GM18517 (cell line): Measurements from ENCODE around the gene LRRC4B.

Source experiments
- ATAC-seq: cut with Tn5 transposase; IDR thresholded peaks from one replicate; pipeline ENCODE4 v1.9.1; 2021; ENCODE audit warnings: mild to moderate bottlenecking, moderate library complexity; ENCODE audit not compliant: unreplicated experiment

LRRC4B gene

GRCh38 chr19:50509366-50509765, 58.9 kb downstream of the LRRC4B start:
- ATAC-seq, result no peak

GRCh38 chr19:50508843-50509190, 59.4 kb downstream of the LRRC4B start:
- ATAC-seq, result no peak

- no peak for ATAC-seq
Measured at GRCh38 chr19:50507376-50507775, 60.9 kb downstream of the LRRC4B start.

- ATAC-seq, result no peak
Measured at GRCh38 chr19:50506700-50507099, 61.5 kb downstream of the LRRC4B start.

- no peak for ATAC-seq
Measured at GRCh38 chr19:50505856-50506611, 62.2 kb downstream of the LRRC4B start.

GRCh38 chr19:50501568-50502475, 66.4 kb downstream of the LRRC4B start:
- no peak for ATAC-seq

GRCh38 chr19:50501186-50501567, 67.1 kb downstream of the LRRC4B start:
- no peak for ATAC-seq

- ATAC-seq, result no peak
Measured at GRCh38 chr19:50500753-50501151, 67.5 kb downstream of the LRRC4B start.

- no peak for ATAC-seq
Measured at GRCh38 chr19:50500060-50500752, 68.0 kb downstream of the LRRC4B start.

- no peak for ATAC-seq
Measured at GRCh38 chr19:50498219-50499056, 69.8 kb downstream of the LRRC4B start.

GRCh38 chr19:50497022-50497405, 71.2 kb downstream of the LRRC4B start:
- no peak for ATAC-seq

GRCh38 chr19:50496189-50497021, 71.8 kb downstream of the LRRC4B start:
- no peak for ATAC-seq

- ATAC-seq, result no peak
Measured at GRCh38 chr19:50495020-50495531, 73.2 kb downstream of the LRRC4B start.

- no peak for ATAC-seq
Measured at GRCh38 chr19:50494186-50495019, 73.8 kb downstream of the LRRC4B start.

- no peak for ATAC-seq
Measured at GRCh38 chr19:50493171-50493570, 75.1 kb downstream of the LRRC4B start.

GRCh38 chr19:50492303-50493052, 75.8 kb downstream of the LRRC4B start:
- no peak for ATAC-seq

GRCh38 chr19:50490991-50491472, 77.2 kb downstream of the LRRC4B start:
- no peak for ATAC-seq

GRCh38 chr19:50490411-50490811, 77.8 kb downstream of the LRRC4B start:
- no peak for ATAC-seq
